ENCODE results near the gene NEMF.

Gene NEMF

DNA sequence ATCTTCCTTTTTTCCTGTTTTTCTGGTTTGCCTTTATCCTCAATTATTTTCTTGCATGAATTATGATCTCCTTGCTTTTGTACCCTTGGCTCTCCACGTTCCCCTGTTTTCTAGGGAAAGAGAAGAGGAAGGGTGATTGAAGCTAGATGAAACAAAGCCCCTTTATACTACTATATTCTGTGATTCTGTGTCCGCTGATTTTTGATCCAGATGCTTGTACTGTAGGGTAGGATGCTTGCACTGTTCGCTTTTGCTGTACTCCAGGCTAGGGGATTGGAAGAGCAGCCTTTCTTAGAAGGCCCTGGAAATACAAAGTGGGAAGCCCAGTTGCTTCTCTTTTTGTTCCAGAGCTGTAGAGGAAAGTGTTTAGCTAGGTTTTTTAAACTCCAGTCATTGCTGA, 119.7 kb downstream of the NEMF start:
- DNase-seq, result no peak
